Mesenchymal stem cell (in vitro differentiated cells and primary cell): ENCODE data around the gene IGSF21.
A peak's percentile ranks its signal among the peaks of the same experiment; 100 is the strongest.

ENCODE experiments used
- DNase-seq: peaks from one replicate; pipeline ENCODE4 v3.0.0-alpha.2; 2013
- H2AFZ ChIP-seq: one replicate; pipeline ENCODE4 v1.6.1; 2013; ENCODE audit warnings: low read depth, mild to moderate bottlenecking, control low read depth, inconsistent platforms, low read length, moderate library complexity
- H2AK5ac ChIP-seq: 2 replicates; pipeline ENCODE4 v1.6.1; 2013; ENCODE audit warnings: low read length, moderate library complexity, mild to moderate bottlenecking, inconsistent platforms; ENCODE audit not compliant: severe bottlenecking
- H2BK120ac ChIP-seq: one replicate; pipeline ENCODE4 v1.6.1; 2013; ENCODE audit warnings: low read depth, mild to moderate bottlenecking, inconsistent platforms, low read length, moderate library complexity
- H2BK12ac ChIP-seq, 2 experiments: one replicate each; pipeline ENCODE4 v1.6.1; 2013; ENCODE audit warnings: inconsistent platforms in 2 of 2, low read length in 2 of 2, mild to moderate bottlenecking in 2 of 2, moderate library complexity in 2 of 2, control low read depth in 1 of 2
- H2BK15ac ChIP-seq: one replicate; pipeline ENCODE4 v1.6.1; 2013; ENCODE audit warnings: mild to moderate bottlenecking, low read depth, inconsistent platforms; ENCODE audit not compliant: poor library complexity, severe bottlenecking
- H2BK5ac ChIP-seq: 2 replicates; pipeline ENCODE4 v1.6.1; 2013; ENCODE audit warnings: low read depth, mild to moderate bottlenecking, low read length, control low read depth, inconsistent platforms; ENCODE audit not compliant: poor library complexity, severe bottlenecking
- H3K14ac ChIP-seq, 2 experiments: one replicate each; pipeline ENCODE4 v1.6.1; 2013; ENCODE audit warnings: inconsistent platforms in 2 of 2, low read length in 2 of 2, control low read depth in 1 of 2, mild to moderate bottlenecking in 1 of 2, moderate library complexity in 1 of 2
- H3K18ac ChIP-seq, 2 experiments: one replicate each; pipeline ENCODE4 v1.6.1; 2013; ENCODE audit warnings: inconsistent platforms in 2 of 2, low read length in 2 of 2, control low read depth in 1 of 2, low read depth in 1 of 2, mild to moderate bottlenecking in 1 of 2
- H3K23ac ChIP-seq, 2 experiments: one replicate each; pipeline ENCODE4 v1.6.1; 2013; ENCODE audit warnings: inconsistent platforms in 2 of 2, low read length in 2 of 2, mild to moderate bottlenecking in 2 of 2, moderate library complexity in 2 of 2, control low read depth in 1 of 2
- H3K27ac ChIP-seq: 2 replicates; pipeline ENCODE4 v1.5.1; 2013; ENCODE audit warnings: mild to moderate bottlenecking, moderate library complexity, low read length, control low read depth, inconsistent platforms; ENCODE audit not compliant: poor library complexity, severe bottlenecking
- H3K27me3 ChIP-seq, 2 experiments: 2 replicates each; pipeline versions ENCODE4 v1.6.1 to v1.7.0; 2013; ENCODE audit warnings: low read length in 2 of 2, mild to moderate bottlenecking in 2 of 2, moderate library complexity in 2 of 2, control low read depth in 1 of 2, inconsistent platforms in 1 of 2; ENCODE audit not compliant: control insufficient read depth in 1 of 2, insufficient read depth in 1 of 2
- H3K36me3 ChIP-seq, 2 experiments: 2 replicates each; pipeline versions ENCODE4 v1.6.1 to v1.7.0; 2013; ENCODE audit warnings: low read length in 2 of 2, control low read depth in 1 of 2, inconsistent platforms in 1 of 2, low read depth in 1 of 2, mild to moderate bottlenecking in 1 of 2; ENCODE audit not compliant: insufficient read depth in 2 of 2, control insufficient read depth in 1 of 2
- H3K4ac ChIP-seq, 2 experiments: one replicate each; pipeline ENCODE4 v1.6.1; 2013; ENCODE audit warnings: inconsistent platforms in 2 of 2, low read length in 2 of 2, mild to moderate bottlenecking in 2 of 2, moderate library complexity in 2 of 2, control low read depth in 1 of 2, low read depth in 1 of 2
- H3K4me1 ChIP-seq: 2 replicates; pipeline ENCODE4 v1.6.1; 2013; ENCODE audit warnings: low read depth, low read length, control low read depth; ENCODE audit not compliant: control insufficient read depth, insufficient read depth
- H3K4me2 ChIP-seq: 2 replicates; pipeline ENCODE4 v1.6.1; 2013; ENCODE audit warnings: low read length, mild to moderate bottlenecking, inconsistent platforms; ENCODE audit not compliant: poor library complexity, severe bottlenecking
- H3K4me3 ChIP-seq, 2 experiments: 2 replicates each; pipeline versions ENCODE4 v1.5.1 to v1.7.0; 2013; ENCODE audit warnings: low read length in 2 of 2, mild to moderate bottlenecking in 2 of 2, control low read depth in 1 of 2, low read depth in 1 of 2; ENCODE audit not compliant: insufficient read depth in 1 of 2
- H3K79me1 ChIP-seq: replicated peaks from 2 replicates; pipeline ENCODE4 v1.6.1; 2013; ENCODE audit warnings: mild to moderate bottlenecking, control low read depth, low read length, inconsistent platforms; ENCODE audit not compliant: poor library complexity, severe bottlenecking
- H3K9ac ChIP-seq: 2 replicates; pipeline ENCODE4 v1.7.0; 2013; ENCODE audit warnings: mild to moderate bottlenecking, low read length, moderate library complexity
- H3K9me3 ChIP-seq: 2 replicates; pipeline ENCODE4 v1.7.0; 2013; ENCODE audit warnings: mild to moderate bottlenecking, low read length; ENCODE audit not compliant: control insufficient read depth
- H4K8ac ChIP-seq: one replicate; pipeline ENCODE4 v1.6.1; 2013; ENCODE audit warnings: inconsistent platforms, mild to moderate bottlenecking, low read length, moderate library complexity
- H4K91ac ChIP-seq: one replicate; pipeline ENCODE4 v1.6.1; 2013; ENCODE audit warnings: mild to moderate bottlenecking, low read length, inconsistent platforms
- WGBS: methylation state at CpG from one replicate; pipeline ENCODE4 v1.1.7; 2013; ENCODE audit warnings: mixed read lengths; 5-methylcytosine and 5-hydroxymethylcytosine counted together

Gene IGSF21

DNA sequence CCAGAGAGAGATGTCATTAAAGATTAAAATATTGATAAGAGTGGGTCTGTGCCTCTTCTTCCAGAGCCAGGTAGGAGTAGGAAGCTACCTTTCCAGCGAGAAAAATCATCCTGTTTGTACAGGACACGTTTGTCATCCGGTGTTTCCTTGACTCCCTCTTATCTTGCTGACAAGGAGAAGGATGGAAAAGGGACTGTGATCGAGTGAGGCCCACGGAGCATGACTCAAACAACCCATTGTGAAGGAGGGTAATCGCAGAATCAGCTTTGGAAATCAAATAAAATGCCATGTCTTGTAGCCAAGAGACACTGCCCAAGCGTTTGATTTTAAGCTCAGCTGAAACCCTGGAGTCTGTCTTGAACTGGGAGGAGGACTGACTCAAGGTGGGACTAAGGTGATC lies 97.7 kb downstream of the IGSF21 start:
- Histone ChIP-seq H3K27ac (no peak overlapping the region), H3K4ac (no peak overlapping the region), H4K8ac (no peak overlapping the region), H3K14ac (no peak overlapping the region), H2AK5ac (no peak overlapping the region), H2AFZ (no peak overlapping the region), H2BK12ac (no peak overlapping the region), H2BK15ac (no peak overlapping the region), H2BK120ac (no peak overlapping the region), H4K91ac (no peak overlapping the region), H3K18ac (no peak overlapping the region), H3K27me3 (peaks cover 0 to 64% of the 10 kb centered on the region in 2 experiments), H3K36me3 (no peaks in the 10 kb centered on the region), H3K79me1 (no peaks in the 10 kb centered on the region), H3K9me3 (peaks cover 9% of the 10 kb centered on the region), H3K4me3 (no peak overlapping the region), H3K4me2 (no peak overlapping the region), H3K9ac (no peak overlapping the region), H2BK5ac (no peak overlapping the region), H3K23ac (peak overlapping the region in 1 of 2 experiments; percentile 32), H3K4me1 (peaks cover under 1% of the 10 kb centered on the region)
- no peak for DNase-seq
- 46% methylated on average over 7 of the region's 7 CpGs for WGBS

DNA sequence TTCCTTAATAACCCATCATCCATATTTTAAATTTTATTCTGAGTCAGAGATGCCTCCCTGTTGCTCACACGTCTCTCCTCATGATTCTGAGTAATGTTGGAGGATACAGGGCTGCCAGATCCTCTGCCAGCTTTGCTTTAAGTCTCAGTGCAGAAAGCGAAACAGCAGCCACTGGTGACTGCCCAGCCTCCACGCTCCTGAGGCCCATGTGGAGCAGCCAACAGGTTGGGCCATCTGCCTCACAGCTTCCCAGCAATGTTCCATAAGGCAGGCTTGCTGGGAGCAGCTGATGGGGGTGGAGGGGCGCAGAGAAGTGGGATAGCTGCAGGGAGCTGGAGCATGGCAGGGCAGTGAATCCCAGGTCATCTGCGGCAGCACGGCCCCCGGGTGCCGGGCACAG lies 104.2 kb downstream of the IGSF21 start:
- H3K36me3 ChIP-seq = no peaks in the 10 kb centered on the region
- peak overlapping the region; percentile 69 for H3K9ac ChIP-seq
- no peak overlapping the region for H3K27ac ChIP-seq
- no peak overlapping the region for H2BK12ac ChIP-seq
- H3K4me3 ChIP-seq = no peak overlapping the region
- H3K14ac ChIP-seq = no peak overlapping the region
- H3K23ac ChIP-seq = peak overlapping the region in 1 of 2 experiments; percentile 40
- no peaks in the 10 kb centered on the region for H3K4me1 ChIP-seq
- H4K91ac ChIP-seq = no peak overlapping the region
- H2AFZ ChIP-seq = no peak overlapping the region
- no peak overlapping the region for H3K4me2 ChIP-seq
- H2BK120ac ChIP-seq = no peak overlapping the region
- peaks cover 4% of the 10 kb centered on the region for H3K9me3 ChIP-seq
- H2BK15ac ChIP-seq = no peak overlapping the region
- H2AK5ac ChIP-seq = no peak overlapping the region
- DNase-seq = no peak
- H4K8ac ChIP-seq = no peak overlapping the region
- H3K27me3 ChIP-seq = peaks cover 0 to 22% of the 10 kb centered on the region in 2 experiments
- H3K18ac ChIP-seq = no peak overlapping the region
- no peaks in the 10 kb centered on the region for H3K79me1 ChIP-seq
- H3K4ac ChIP-seq = no peak overlapping the region
- 55% methylated on average over 6 of the region's 8 CpGs for WGBS
- no peak overlapping the region for H2BK5ac ChIP-seq

DNA sequence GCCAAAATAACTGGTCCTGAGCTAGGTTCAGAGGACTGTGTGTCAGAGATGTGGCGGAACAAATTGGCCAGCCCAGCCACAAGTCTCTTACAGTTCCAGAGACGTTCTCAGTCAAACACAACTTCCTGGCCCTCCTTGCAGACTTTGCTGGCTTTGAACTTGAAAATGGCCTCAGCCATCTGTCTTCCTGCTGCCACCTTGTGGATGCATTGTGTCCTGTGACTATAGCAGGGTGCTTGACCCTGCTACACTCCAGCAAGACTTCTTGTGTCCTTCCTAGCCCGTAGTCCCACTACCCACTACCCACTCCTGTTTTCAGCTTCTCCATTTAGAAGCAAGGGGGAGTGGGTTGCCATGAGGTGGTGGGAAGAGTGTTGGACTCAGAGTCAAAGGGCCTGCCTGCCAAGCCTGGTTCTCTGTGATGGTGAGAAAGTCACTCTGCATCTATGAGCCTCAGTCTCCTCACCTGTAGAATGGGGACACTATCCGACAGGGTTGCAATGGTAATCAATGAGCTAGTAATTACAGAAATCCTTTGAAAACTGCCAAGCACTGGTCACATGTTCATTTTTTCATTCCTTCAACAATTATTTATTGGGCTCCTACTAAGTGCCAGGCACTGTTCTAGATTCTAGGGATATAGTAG lies 109.9 kb downstream of the IGSF21 start:
- Histone ChIP-seq H2AK5ac (no peak overlapping the region), H3K18ac (no peak overlapping the region), H2BK120ac (no peak overlapping the region), H3K23ac (no peak overlapping the region), H3K14ac (no peak overlapping the region), H3K9me3 (no peaks in the 10 kb centered on the region), H3K27ac (no peak overlapping the region), H4K8ac (no peak overlapping the region), H3K27me3 (peaks cover 0 to 54% of the 10 kb centered on the region in 2 experiments), H2BK15ac (no peak overlapping the region), H2BK12ac (no peak overlapping the region), H2BK5ac (no peak overlapping the region), H3K4me1 (no peaks in the 10 kb centered on the region), H3K4me3 (no peak overlapping the region), H3K79me1 (no peaks in the 10 kb centered on the region), H3K36me3 (no peaks in the 10 kb centered on the region), H4K91ac (no peak overlapping the region), H3K4me2 (no peak overlapping the region), H3K9ac (no peak overlapping the region), H2AFZ (no peak overlapping the region), H3K4ac (no peak overlapping the region)
- DNase-seq = no peak
- WGBS = 68% methylated on average over 3 of the region's 4 CpGs

DNA sequence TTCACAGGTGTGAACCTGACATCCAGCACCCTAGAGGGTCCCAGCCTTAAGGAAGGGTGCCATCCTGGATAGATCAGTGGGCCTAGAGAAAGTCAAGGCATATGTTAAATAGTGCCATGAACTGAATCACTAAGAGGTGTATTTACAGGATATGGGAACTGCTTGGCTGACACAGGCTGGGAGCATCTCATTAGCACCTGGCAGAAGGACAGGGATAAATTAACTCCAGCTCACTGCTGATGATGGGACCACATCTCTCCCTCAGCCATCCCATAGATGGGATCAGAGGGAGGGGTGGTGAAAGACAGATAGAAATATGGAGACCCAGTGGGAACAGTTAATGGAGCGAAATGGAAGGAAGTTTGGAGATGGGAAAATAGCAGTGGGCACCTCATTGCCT lies 122.0 kb downstream of the IGSF21 start:
- no peak overlapping the region for H3K23ac ChIP-seq
- H4K8ac ChIP-seq = no peak overlapping the region
- H3K9me3 ChIP-seq = peaks cover 15% of the 10 kb centered on the region
- no peak overlapping the region for H2AK5ac ChIP-seq
- no peak overlapping the region for H4K91ac ChIP-seq
- H2BK5ac ChIP-seq = no peak overlapping the region
- no peaks in the 10 kb centered on the region for H3K36me3 ChIP-seq
- no peak overlapping the region for H2BK12ac ChIP-seq
- no peaks in the 10 kb centered on the region for H3K4me1 ChIP-seq
- H3K9ac ChIP-seq = no peak overlapping the region
- H3K27ac ChIP-seq = no peak overlapping the region
- H2AFZ ChIP-seq = no peak overlapping the region
- no peaks in the 10 kb centered on the region for H3K79me1 ChIP-seq
- 59% methylated on average over 1 of the region's 1 CpG for WGBS
- no peak overlapping the region for H3K18ac ChIP-seq
- no peak for DNase-seq
- H3K4me2 ChIP-seq = no peak overlapping the region
- H2BK120ac ChIP-seq = no peak overlapping the region
- no peak overlapping the region for H3K14ac ChIP-seq
- no peak overlapping the region for H3K4ac ChIP-seq
- no peak overlapping the region for H2BK15ac ChIP-seq
- H3K4me3 ChIP-seq = no peak overlapping the region
- peaks cover 0 to 36% of the 10 kb centered on the region in 2 experiments for H3K27me3 ChIP-seq
